ENCODE results near the gene CYSTM1.
A peak's percentile ranks its signal among the peaks of the same experiment; 100 is the strongest.
"Not testable (repeated sequence)": the region's sequence is repeated elsewhere in the genome, so short reads cannot be mapped to it uniquely, and the experiment has no call there.

Gene CYSTM1

GRCh38 chr5:140178482-140179116, 3.6 kb downstream of the CYSTM1 start:
- no peak for DNase-seq (ENCODE audit: low read depth)

- no peak for DNase-seq (ENCODE audit: low read depth)
These were observed 6.1 kb downstream of the CYSTM1 start for GRCh38 chr5:140181002-140181483.

- no peak for DNase-seq (ENCODE audit: low read depth)
These were observed 6.5 kb downstream of the CYSTM1 start for GRCh38 chr5:140181525-140181924.

- DNase-seq (ENCODE audit: low read depth), result peak; percentile 50
These were observed 7.2 kb downstream of the CYSTM1 start for GRCh38 chr5:140182075-140182711.

GRCh38 chr5:140182803-140183367, 7.9 kb downstream of the CYSTM1 start:
- DNase-seq (ENCODE audit: low read depth), result peak; percentile 78

GRCh38 chr5:140185409-140185808, 10.4 kb downstream of the CYSTM1 start:
- no peak for DNase-seq (ENCODE audit: low read depth)

GRCh38 chr5:140186267-140186671, 11.3 kb downstream of the CYSTM1 start:
- no peak for DNase-seq (ENCODE audit: low read depth)

GRCh38 chr5:140189253-140189652, 14.3 kb downstream of the CYSTM1 start:
- no peak for DNase-seq (ENCODE audit: low read depth)

GRCh38 chr5:140189977-140190871, 15.2 kb downstream of the CYSTM1 start:
- peak; percentile 80 for DNase-seq (ENCODE audit: low read depth)

- no peak for DNase-seq (ENCODE audit: low read depth)
These were observed 15.9 kb downstream of the CYSTM1 start for GRCh38 chr5:140190872-140191218.

- DNase-seq (ENCODE audit: low read depth), result no peak
These were observed 17.9 kb downstream of the CYSTM1 start for GRCh38 chr5:140192715-140193430.

GRCh38 chr5:140194662-140195061, 19.7 kb downstream of the CYSTM1 start:
- no peak for DNase-seq (ENCODE audit: low read depth)

GRCh38 chr5:140196115-140196814, 21.3 kb downstream of the CYSTM1 start:
- no peak for DNase-seq (ENCODE audit: low read depth)

GRCh38 chr5:140197023-140197422, 22.0 kb downstream of the CYSTM1 start:
- no peak for DNase-seq (ENCODE audit: low read depth)

- DNase-seq (ENCODE audit: low read depth), result not testable (repeated sequence)
These were observed 23.9 kb downstream of the CYSTM1 start for GRCh38 chr5:140198915-140199314.

- DNase-seq (ENCODE audit: low read depth), result no peak
These were observed 27.1 kb downstream of the CYSTM1 start for GRCh38 chr5:140202078-140202477.

GRCh38 chr5:140202610-140203009, 27.6 kb downstream of the CYSTM1 start:
- no peak for DNase-seq (ENCODE audit: low read depth)

GRCh38 chr5:140205216-140205615, 30.2 kb downstream of the CYSTM1 start:
- DNase-seq (ENCODE audit: low read depth), result no peak

- no peak for DNase-seq (ENCODE audit: low read depth)
These were observed 31.0 kb downstream of the CYSTM1 start for GRCh38 chr5:140205952-140206351.

GRCh38 chr5:140207250-140207964, 32.4 kb downstream of the CYSTM1 start:
- DNase-seq (ENCODE audit: low read depth), result no peak

- no peak for DNase-seq (ENCODE audit: low read depth)
These were observed 33.1 kb downstream of the CYSTM1 start for GRCh38 chr5:140208065-140208464.

All from stromal cell of bone marrow (primary cell).